NB4 (cell line): Measurements from ENCODE around the gene SLC37A1.

ENCODE experiments used
- CTCF ChIP-seq: IDR thresholded peaks from one replicate; pipeline ENCODE4 v1.5.1; 2012; ENCODE audit warnings: low read depth, low read length
- POLR2A ChIP-seq: IDR thresholded peaks from 2 replicates; pipeline ENCODE4 v1.6.1; 2011; ENCODE audit warnings: mild to moderate bottlenecking; ENCODE audit not compliant: insufficient read length; ENCODE audit errors: extremely low read depth

- TF ChIP-seq CTCF (no peak), POLR2A (no peak)
Observed at GRCh38 chr21:42621819-42622177, 108.1 kb downstream of the SLC37A1 start.
